GM12878 (cell line): ENCODE data around the gene BMP15. TPM values are rescaled to one million over a fixed set of nuclear protein-coding genes. Genes with fewer than 3 reads are reported as not detected.

Experiments
- ATAC-seq: fragments of 200-7000 bp; cut with Tn5 transposase; 3 replicates; pipeline ENCODE4 v1.9.1; 2020; ENCODE audit warnings: mild to moderate bottlenecking, moderate library complexity
- BruUV-seq: library from RNA; stranded (reverse); fragments of 400-500 nt; replicated peaks from 2 replicates; lab custom pipeline; 2021; lab: Mats Ljungman, UMichigan
- CTCF ChIA-PET: fragments of 300-600 bp; sonication (Branson Sonifier 250); formaldehyde crosslinking; extraction: SDS; loops from one replicate; lab custom pipeline; 2021; ENCODE audit warnings: inconsistent platforms; lab: Yijun Ruan, JAX
- POLR2A ChIA-PET: fragments of 350-600 bp; formaldehyde crosslinking; extraction: SDS; loops from one replicate; lab custom pipeline; 2021; ENCODE audit warnings: inconsistent platforms; lab: Charles Lee
- RAD21 ChIA-PET: fragments of 300-600 bp; sonication (Branson Sonifier 250); formaldehyde crosslinking; loops from one replicate; lab custom pipeline; 2023; ENCODE audit warnings: antibody characterized with exemption; ENCODE audit not compliant: unreplicated experiment; lab: Charles Lee
- SMC1A ChIA-PET: fragments of 300-600 bp; sonication (Branson Sonifier 250); formaldehyde crosslinking; loops from one replicate; lab custom pipeline; 2023; ENCODE audit not compliant: unreplicated experiment, uncharacterized antibody; lab: Charles Lee
- DNase-seq: peaks from one replicate; pipeline ENCODE4 v3.0.0-alpha.2; 2011; ENCODE audit warnings: low read depth, low spot score
- FAIRE-seq: peaks from 3 replicates; lab custom pipeline; 2011; peaks lifted over from hg19 to GRCh38; lab: Jason Lieb, UNC
- H2AFZ ChIP-seq: 2 replicates; pipeline ENCODE4 v1.6.0; 2011; ENCODE audit warnings: low read depth, low read length, control low read depth; ENCODE audit not compliant: control insufficient read depth
- H3K27ac ChIP-seq: 2 replicates; pipeline ENCODE4 v1.5.1; 2011; ENCODE audit warnings: control low read depth; ENCODE audit not compliant: control insufficient read depth, insufficient read depth
- H3K27me3 ChIP-seq, 2 experiments: replicated peaks in 1 of 2; 2 replicates each; pipeline versions ENCODE4 v1.6.0 to v1.6.1; 2011; ENCODE audit warnings: low read length in 1 of 2; ENCODE audit not compliant: control insufficient read depth in 2 of 2, insufficient read depth in 2 of 2
- H3K36me3 ChIP-seq, 2 experiments: 2 replicates each; pipeline ENCODE4 v1.5.1; 2011; ENCODE audit warnings: low read length in 1 of 2; ENCODE audit not compliant: control insufficient read depth in 2 of 2, insufficient read depth in 2 of 2
- H3K4me1 ChIP-seq: 2 replicates; pipeline ENCODE4 v1.6.1; 2011; ENCODE audit warnings: mild to moderate bottlenecking, low read length, moderate library complexity, mixed read lengths; ENCODE audit not compliant: control insufficient read depth, insufficient read depth
- H3K4me2 ChIP-seq: 2 replicates; pipeline ENCODE4 v1.6.0; 2011; ENCODE audit warnings: control low read depth; ENCODE audit not compliant: control insufficient read depth, insufficient read depth
- H3K4me3 ChIP-seq: fragments of 200-600 bp; sonication (generic); 2 replicates; pipeline ENCODE4 v1.5.1; 2016
- H3K79me2 ChIP-seq: 2 replicates; pipeline ENCODE4 v1.6.0; 2011; ENCODE audit warnings: low read length; ENCODE audit not compliant: control insufficient read depth, insufficient read depth
- H3K9ac ChIP-seq: 2 replicates; pipeline ENCODE4 v1.8.0; 2011; ENCODE audit warnings: low read length, control low read depth, mixed read lengths; ENCODE audit not compliant: control insufficient read depth, insufficient read depth
- H3K9me3 ChIP-seq: replicated peaks from 3 replicates; pipeline ENCODE4 v1.5.1; 2011; ENCODE audit warnings: mild to moderate bottlenecking, low read length; ENCODE audit not compliant: control insufficient read depth, insufficient read depth
- H4K20me1 ChIP-seq: 2 replicates; pipeline ENCODE4 v1.6.0; 2011; ENCODE audit not compliant: control insufficient read depth, insufficient read depth
- CREM ChIP-seq: IDR thresholded peaks from 2 replicates; pipeline ENCODE4 v1.6.1; 2014; ENCODE audit warnings: antibody characterized with exemption, low read depth
- JUND ChIP-seq: IDR thresholded peaks from 2 replicates; pipeline ENCODE4 v1.6.1; 2012; ENCODE audit warnings: low read depth, mild to moderate bottlenecking, low read length, improper control_type of control experiment, moderate library complexity
- KDM1A ChIP-seq: fragments of 200-600 bp; sonication (generic); IDR thresholded peaks from 2 replicates; pipeline ENCODE4 v1.6.1; 2016; ENCODE audit warnings: borderline replicate concordance
- MYB ChIP-seq: fragments of 150-350 bp; IDR thresholded peaks from 2 replicates; pipeline ENCODE4 v1.6.1; 2014; ENCODE audit warnings: mild to moderate bottlenecking, low read depth, low read length, borderline replicate concordance
- PAX8 ChIP-seq: fragments of 450-650 bp; IDR thresholded peaks from 2 replicates; pipeline ENCODE4 v1.6.1; 2017; ENCODE audit warnings: mild to moderate bottlenecking, moderate library complexity
- POU2F2 ChIP-seq: IDR thresholded peaks from 3 replicates; pipeline ENCODE4 v1.6.1; 2011; ENCODE audit warnings: low read depth, mild to moderate bottlenecking, low read length, borderline replicate concordance
- STAT1 ChIP-seq: fragments of 450-650 bp; conservative IDR thresholded peaks from 2 replicates; pipeline ENCODE4 v1.6.1; 2014; ENCODE audit warnings: antibody characterized with exemption, mild to moderate bottlenecking
- WGBS: methylation state at CpG from one replicate; pipeline ENCODE4 v1.1.6; 2016; ENCODE audit warnings: low lambda C conversion rate; ENCODE audit not compliant: insufficient replicate concordance, insufficient coverage; ENCODE audit errors: missing lambda C conversion rate; 5-methylcytosine and 5-hydroxymethylcytosine counted together
- in situ Hi-C: fragments of 300-500 bp; cut with MboI; formaldehyde crosslinking; loops from 9 replicates; pipeline ENCODE4 v1.14.3; 2018; ENCODE audit warnings: mixed read lengths
- intact Hi-C: fragments of 100-400 bp; cut with micrococcal nuclease; formaldehyde crosslinking; loops from one replicate; pipeline ENCODE4 v1.14.2; 2022; ENCODE audit not compliant: unreplicated experiment
- polyA plus RNA-seq, 11 experiments: library from polyadenylated mRNA; depleted of rRNA in 4 of 11; unstranded in 6 of 11; stranded (reverse) in 5 of 11; fragments of >200 nt; fragmentation: Nextera tagmentation in 4 of 11; fragmentation: Illumina TruSeq in 1 of 11; extraction: Ambion mirVana in 4 of 11; extraction: Trizol in 1 of 11; gene quantifications; 1 replicate in 1 of 11; 2 replicates in 10 of 11; pipeline versions ENCODE4 v1.2.1 to v1.2.3, GENCODE V29; 2011 to 2016; ENCODE audit warnings: inconsistent platforms in 2 of 11, missing spikeins in 2 of 11, low read depth in 1 of 11
- total RNA-seq, 4 experiments: library from RNA; depleted of rRNA in 3 of 4; stranded (reverse); fragments of >200 nt in 3 of 4; fragmentation: Illumina TruSeq in 1 of 4; extraction: Trizol in 1 of 4; gene quantifications; 2 replicates each; pipeline versions ENCODE4 v1.2.1 to v1.2.3, GENCODE V29; 2013 to 2021

The BMP15 gene
- total and polyA plus RNA-seq, 10 of the 15 experiments (the other 5 are each of a cell fraction or from before 2014, with no cell fraction given), result not detected

GRCh38 chrX:50877310-50877709 is 33.2 kb upstream of the BMP15 start:
- no peak overlapping the region for H3K9ac ChIP-seq
- SMC1A ChIA-PET, result interaction anchor here (1.0 kb wide), 1 partner anchor 1357 kb away, joined by 3 read pairs; no protein-coding TSS in a partner anchor
- CTCF ChIA-PET, result no interaction called here
- no peak overlapping the region for H3K4me3 ChIP-seq
- no peak overlapping the region for H2AFZ ChIP-seq
- no peaks in the 10 kb centered on the region for H3K4me1 ChIP-seq
- H3K27me3 ChIP-seq, result no peaks in the 10 kb centered on the region
- no peak for FAIRE-seq
- RAD21 ChIA-PET, result no interaction called here
- intact Hi-C loops, result no loop called here
- no peak for DNase-seq
- no peak for ATAC-seq
- BruUV-seq, result no TSS peak
- H3K9me3 ChIP-seq, result no peaks in the 10 kb centered on the region
- H3K27ac ChIP-seq, result no peak overlapping the region
- no peak for TF ChIP-seq CREM
- TF ChIP-seq MYB, result no peak
- 20% methylated on average over 6 of the region's 6 CpGs for WGBS
- H4K20me1 ChIP-seq, result no peaks in the 10 kb centered on the region
- H3K4me2 ChIP-seq, result no peak overlapping the region
- in situ Hi-C loops, result no loop called here
- no peaks in the 10 kb centered on the region for H3K79me2 ChIP-seq
- H3K36me3 ChIP-seq, result no peaks in the 10 kb centered on the region
- POLR2A ChIA-PET, result no interaction called here

GRCh38 chrX:50881028-50881427 is 29.5 kb upstream of the BMP15 start:
- POLR2A ChIA-PET, result no interaction called here
- no peaks in the 10 kb centered on the region for H3K9me3 ChIP-seq
- no peak overlapping the region for H3K27ac ChIP-seq
- in situ Hi-C loops, result no loop called here
- no peak overlapping the region for H3K9ac ChIP-seq
- no peak overlapping the region for H2AFZ ChIP-seq
- SMC1A ChIA-PET, result no interaction called here
- no peak for TF ChIP-seq KDM1A
- no peak for TF ChIP-seq JUND
- no peak for TF ChIP-seq STAT1
- TF ChIP-seq POU2F2, result no peak
- TF ChIP-seq PAX8, result no peak
- TF ChIP-seq, all 136 proteins: peak for 0
- H3K4me2 ChIP-seq, result no peak overlapping the region
- no peak overlapping the region for H3K4me3 ChIP-seq
- DNase-seq (no peak), ATAC-seq (no peak), FAIRE-seq (no peak)
- no peaks in the 10 kb centered on the region for H3K27me3 ChIP-seq
- no peaks in the 10 kb centered on the region for H3K79me2 ChIP-seq
- RAD21 ChIA-PET, result no interaction called here
- BruUV-seq, result no TSS peak
- no peaks in the 10 kb centered on the region for H3K4me1 ChIP-seq
- intact Hi-C loops, result no loop called here
- no peaks in the 10 kb centered on the region for H3K36me3 ChIP-seq
- CTCF ChIA-PET, result no interaction called here
- no peaks in the 10 kb centered on the region for H4K20me1 ChIP-seq
